HG03342 (cell line): Measurements from ENCODE around the gene CASP9.

Experiments
- ATAC-seq: cut with Tn5 transposase; IDR thresholded peaks from one replicate; pipeline ENCODE4 v1.9.1; 2021; ENCODE audit warnings: mild to moderate bottlenecking, moderate library complexity; ENCODE audit not compliant: unreplicated experiment

Gene CASP9

DNA sequence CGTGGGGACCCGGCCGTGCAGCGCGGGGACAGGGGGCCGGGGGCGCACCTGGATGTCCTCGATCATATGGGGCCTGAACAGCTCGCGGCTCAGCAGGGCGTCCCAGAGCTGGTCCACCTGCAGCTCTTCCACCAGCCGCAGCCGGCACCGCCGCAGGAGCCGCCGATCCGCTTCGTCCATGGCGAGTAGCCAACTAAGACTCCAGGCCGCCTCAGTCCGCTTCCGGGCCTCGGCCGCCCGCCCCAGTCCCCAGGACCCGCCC lies at the start of gene CASP9:
TSS of gene CASP9 (minus strand) at position 195 of the 262 bp plus-strand sequence. CDS start at position 180, 15 bp downstream.
- no peak for ATAC-seq

DNA sequence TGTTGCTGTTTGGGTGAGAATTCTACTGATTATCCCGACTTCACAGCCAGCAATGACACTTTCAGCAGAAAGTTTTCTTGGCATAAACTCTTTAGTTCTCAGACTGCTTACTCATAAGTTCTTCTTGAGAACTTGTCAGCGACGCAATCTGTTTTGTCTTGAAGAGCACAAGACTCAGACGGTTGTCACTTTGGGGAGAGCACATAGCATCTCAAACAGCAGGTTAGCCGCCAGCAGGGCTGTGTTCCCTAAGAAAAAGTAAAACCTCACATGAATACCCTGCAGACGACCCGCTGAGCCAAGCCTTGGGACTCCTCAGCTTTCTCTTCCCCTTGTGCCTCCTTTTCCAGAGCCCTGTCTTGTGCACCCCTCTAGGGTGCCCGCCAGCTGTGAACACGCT lies 49.5 kb upstream of the CASP9 start:
- ATAC-seq: no peak

DNA sequence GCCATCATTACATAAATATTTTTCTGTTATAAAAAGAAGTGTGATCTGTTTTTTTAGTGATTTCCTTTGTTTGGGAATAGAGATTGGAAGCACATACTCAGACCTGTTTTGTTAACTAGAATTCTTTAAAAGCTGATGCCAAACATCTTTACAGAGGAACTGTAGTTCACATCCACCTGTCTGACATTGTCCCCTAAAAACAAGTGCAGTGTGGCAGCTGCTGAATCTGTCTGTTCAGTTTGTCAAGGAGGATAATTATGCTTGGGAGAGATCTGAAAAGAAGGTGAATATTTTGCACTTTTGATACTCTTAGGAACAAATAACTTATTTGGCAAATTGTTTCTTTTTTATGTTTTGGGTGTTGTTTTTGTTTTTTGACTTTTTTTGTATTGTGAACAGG lies 47.3 kb upstream of the CASP9 start:
- ATAC-seq: no peak

DNA sequence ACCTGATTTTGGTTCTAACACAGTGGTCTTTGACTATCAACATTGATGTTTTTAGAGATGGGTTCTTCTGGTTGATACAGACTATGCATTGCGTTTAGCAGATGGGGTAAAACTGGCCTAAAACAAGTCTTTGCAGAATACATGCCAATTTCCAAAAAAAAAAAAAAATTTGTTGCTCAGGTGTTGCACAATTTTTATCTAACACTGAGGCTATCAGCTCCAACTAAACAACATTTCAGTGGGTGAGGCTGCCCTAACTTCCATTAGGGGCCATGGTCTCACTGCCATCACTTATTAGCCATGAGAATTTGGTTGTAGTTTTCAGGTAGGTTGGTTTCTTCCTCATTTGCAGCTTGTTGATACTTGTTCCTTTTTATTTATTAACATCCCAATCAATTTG lies 46.8 kb upstream of the CASP9 start:
- no peak for ATAC-seq

DNA sequence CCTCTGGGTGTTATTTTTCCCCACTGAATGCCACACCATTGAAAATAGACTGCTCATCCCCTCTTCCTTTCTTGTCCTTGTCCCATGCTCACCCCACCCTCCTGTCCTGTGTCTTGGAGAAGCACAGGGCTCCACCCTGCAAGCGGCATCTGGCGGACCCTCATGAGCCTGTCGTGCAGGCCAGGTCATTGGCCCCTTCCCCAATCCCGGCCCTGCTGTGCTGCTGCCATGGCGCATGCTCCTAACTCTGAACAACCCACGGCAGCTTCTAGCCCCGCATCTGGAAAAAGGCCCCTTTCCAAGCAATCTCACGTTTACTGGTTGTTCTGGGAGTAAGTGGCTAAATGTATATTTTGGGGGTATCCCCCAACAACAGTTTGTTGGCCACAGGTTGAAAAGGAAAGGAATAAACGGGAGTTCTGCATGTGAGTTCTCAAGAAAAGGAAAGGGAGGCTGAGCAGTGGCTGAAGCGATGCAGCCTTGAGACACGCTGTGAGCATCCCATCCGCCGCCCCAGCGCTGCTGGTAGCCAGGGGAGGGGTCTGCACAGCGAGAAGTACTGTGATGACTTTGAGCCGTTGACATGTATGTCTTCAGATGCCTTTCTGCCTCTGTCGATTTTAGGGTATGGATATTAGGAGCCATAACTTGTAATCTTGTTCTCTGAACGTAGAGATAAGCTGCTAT lies 44.5 kb upstream of the CASP9 start:
- ATAC-seq: no peak

DNA sequence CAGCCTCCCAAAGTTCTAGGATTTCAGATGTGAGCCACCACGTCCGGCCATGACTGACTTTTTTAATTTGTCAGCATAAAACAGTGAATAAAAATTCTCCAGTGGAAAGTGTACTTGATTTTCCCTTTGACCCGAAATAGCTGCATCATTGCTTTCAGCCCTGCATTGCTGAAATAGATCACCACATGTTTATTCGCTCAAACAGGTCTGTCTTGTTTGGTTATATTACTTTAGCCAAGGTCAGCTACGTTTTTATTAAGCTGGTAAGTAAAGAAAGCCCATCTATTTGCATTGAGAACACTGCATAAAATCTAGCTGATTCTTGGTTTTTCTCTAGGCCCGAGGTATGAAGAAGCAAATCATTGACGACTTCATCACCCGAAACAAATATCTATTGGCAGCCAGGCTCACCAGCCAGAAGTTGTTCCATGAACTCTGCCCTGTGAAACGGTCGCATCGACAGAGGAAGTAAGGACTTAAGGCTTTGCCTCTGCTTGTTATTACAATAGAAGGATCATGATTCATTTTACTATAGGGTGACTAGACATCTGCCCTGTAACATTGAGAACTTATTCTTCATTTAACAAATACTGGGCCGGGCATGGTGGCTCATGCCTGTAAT lies 35.3 kb upstream of the CASP9 start:
- ATAC-seq: no peak

DNA sequence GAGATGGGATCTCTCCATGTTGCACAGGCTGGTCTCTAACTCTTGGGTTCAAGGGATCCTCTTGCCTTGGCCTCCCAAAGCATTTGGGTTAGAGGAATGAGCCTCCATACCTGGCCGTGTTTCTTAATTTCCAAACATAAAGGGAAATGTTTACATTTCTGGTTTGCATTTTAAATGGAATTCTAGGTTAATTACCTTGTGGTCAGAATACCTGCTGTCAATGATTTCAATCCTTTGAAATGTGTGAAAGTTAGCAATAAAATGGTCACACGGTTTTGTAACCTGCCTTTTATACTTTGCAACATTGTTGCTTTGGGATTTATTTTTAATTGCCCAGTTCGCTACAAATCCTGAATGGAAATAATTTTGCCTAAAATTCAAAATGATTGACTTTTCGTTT lies 34.5 kb upstream of the CASP9 start:
- ATAC-seq: no peak

DNA sequence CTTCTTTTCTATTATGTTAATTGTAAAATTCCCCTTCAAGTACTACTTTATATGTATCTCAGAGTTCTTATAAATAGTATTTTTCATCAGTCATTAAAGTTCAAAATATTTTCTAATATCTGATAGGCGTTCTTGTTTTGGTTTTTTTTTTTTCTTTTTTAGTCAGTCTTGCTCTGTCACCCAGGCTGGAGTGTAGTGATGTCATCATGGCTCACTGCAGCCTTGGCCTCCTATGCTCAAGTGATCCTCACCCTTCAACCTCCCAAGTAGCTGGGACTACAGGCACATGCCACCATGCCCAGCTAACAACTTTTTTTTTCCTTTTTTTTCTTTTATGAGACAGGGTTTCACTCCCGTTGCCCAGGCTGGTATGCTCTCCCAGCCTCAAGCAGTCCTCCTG lies 33.6 kb upstream of the CASP9 start:
- ATAC-seq: no peak

DNA sequence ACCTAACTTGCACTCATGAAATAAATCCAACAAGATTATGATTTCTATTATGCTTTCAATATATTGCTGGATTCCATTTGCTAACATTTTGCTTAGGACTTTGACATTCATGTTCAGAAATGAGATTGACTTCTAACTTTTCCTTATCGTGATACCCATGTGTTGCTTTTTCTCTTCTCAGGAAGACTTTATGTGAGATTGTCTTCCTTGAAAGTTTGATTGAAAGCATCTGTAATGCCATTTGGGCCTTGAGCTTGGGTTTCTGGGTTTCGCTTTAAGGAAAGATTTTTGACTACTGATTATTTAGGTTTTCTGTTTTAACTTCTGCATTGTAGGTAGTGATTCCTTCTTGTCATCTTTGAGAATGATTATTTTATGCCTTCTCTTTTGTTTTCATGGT lies 33.0 kb upstream of the CASP9 start:
- ATAC-seq: no peak

DNA sequence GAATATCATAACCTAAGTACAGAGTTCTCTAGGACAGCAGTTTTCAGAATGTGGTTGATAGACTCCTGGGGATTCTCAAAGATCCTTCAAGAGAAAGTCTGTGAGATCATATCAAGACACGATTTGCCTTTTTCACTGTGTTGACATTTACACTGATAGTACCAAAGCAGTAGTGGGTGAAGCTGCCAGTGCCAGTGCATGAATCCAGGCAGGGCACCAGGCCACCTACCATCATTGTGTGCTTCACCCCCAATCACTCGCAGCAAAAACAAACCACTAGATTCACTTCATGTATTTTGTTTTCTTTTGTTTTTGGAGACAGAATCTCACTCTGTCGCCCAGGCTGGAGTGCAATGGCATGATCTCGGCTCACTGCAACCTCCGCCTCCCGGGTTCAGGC lies 26.6 kb upstream of the CASP9 start:
- ATAC-seq: no peak

DNA sequence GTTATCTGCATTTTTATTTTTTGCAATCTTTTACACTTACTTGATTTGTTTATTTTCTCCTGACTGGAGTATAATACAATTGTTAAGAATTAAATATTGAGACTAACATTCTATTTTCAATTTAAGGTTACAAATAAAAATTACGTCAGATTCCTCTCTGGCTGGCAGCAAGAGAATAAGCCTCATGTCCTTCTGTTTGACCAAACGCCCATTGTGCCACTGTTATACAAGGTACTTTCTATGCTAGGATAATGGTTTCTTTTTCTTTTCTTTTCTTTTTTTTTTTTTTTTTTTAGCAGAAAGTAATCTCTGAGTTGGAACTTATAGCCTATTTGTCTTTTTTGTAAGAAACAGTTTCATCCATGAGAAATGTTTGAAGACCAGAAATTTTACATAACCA lies 22.6 kb upstream of the CASP9 start:
- no peak for ATAC-seq

DNA sequence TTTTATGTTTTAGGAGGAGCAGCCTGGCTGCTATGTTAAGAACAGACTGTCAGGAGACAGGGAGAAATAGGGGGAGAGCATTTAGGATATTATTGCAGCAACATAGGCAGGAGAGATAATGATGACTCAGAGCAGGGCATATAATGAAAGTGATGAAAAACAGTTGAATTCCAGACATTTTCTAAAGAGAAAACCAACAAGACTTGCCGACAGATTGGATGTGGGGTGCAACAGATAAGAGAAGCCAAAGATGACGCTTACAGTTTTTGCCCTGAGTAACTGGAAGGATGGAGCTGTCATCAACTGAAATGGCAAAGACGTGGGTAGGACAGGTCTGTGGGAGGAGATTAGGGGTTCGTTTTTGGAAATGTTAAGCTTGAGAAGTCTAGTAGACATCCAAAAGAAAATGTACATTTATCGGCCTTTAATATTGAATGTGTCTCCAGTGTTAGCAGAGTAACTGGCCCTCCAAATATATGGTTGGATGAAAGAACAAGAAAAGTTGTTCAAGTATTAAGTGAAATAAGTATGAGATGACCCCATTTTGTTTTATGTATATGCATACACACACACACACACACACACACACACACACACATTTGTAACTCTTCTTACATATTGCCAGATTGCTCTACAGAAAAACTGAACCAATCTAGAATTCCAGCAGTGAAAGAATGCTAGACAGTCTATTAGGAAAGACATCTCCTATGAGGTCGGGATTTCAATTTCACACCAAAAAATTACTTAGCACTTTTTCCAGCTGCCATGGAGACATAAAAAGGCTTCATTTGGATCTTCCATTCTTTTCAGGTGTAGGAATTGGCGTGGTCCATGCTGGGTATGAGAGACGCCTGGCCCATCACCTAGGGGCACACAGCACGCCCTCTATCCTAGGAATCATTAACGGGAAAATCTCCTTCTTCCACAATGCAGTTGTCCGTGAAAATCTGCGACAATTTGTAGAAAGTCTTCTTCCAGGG lies 19.9 kb upstream of the CASP9 start:
- ATAC-seq: no peak

DNA sequence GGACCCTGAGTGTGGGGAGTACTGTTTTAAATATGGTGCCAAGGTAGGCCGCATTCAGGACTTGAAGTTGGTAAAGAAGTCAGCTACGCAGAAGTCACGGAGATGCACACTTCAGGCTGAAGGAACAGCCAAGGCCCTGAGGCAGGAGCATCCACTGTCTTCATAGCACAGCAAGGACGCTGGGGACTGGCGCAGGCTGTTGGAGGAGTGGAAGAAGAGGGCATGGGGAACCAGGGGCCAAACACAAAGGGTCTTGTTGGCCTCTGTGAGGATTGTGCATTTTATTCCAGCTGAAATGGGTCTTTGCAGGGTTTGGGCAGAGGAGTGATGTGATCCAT lies 19.2 kb upstream of the CASP9 start:
- ATAC-seq: no peak

DNA sequence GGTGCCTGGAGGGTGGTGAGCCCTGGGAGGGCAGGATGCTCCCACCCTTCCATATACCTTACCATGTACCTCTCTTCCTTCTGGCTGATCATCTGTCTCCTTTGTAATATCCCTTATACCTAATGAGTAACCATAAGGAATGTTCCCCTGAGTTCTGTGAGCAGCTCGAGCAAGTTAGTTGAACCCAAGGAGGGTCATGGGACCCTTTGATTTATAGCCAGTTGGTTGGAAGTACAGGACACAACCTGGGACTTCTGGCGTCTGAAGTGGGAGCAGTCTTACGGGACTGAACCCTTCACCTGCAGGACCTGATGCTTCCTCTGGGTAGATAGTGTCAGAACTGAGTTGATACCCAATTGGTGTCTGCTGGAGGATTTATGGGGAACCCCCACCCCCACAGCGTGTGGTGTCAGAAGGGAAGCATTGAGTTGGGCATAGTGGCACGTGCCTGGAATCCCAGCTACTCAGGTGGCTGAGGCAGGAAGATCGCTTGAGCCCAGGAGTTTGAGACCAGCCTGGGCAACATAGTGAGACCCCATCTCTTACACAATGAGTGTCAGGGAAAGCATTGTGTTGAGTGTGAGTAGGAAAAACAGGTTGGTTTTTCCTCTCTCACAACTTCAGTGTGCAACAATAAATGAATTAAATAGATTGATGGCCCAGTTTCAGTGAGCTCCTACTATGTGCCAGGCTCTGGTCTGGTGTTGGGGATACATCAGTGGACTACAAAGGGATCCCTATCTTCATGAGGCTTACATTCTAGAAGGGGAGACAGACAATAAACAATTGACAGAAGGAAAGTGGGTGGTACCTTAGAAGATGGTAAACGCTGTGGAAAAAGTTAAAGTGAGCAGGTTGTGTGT lies 18.6 kb upstream of the CASP9 start:
- no peak for ATAC-seq

DNA sequence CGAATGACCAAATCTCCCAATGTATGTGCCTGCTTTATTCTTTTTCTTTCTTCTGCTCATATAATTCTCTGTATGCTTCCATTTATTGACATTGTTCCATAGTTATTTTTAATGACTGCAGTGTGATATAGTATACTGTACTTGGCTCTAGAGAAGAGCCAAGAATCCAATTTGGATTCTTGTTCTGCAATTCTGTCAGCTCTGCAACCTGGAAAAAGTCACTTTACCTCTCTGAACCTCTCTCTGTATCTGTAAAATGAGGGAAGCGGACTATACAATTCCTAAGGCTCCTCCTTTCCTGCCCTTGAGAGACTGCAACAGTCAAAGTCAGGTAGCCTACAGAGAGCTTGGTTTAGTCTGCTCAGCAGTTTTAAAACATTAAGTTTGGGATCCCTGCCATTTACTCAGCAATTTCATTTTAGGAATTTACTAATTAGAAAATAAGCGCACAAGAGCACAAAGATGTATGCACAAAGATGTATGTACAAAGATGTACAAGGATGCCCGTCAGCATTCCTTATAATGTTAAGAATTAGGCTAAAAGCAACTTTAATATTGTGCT lies 17.3 kb upstream of the CASP9 start:
- no peak for ATAC-seq

DNA sequence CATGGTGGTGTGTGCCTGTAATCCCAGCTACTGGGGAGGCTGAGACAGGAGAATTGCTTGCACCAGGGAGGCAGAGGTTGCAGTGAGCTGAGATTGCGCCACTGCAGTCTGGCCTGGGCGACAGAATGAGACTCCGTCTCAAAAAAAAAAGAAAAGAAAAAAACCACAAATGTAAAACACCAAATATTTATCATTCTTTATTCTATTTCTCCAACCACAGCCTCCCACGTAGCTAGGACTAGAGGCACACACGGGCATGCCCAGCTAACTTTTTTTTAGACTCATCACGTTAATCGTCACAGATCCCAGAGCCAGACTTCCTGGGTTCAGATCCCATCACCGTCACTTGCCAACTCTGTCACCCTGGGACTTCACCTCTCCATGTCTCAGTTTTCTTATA lies 16.2 kb upstream of the CASP9 start:
- no peak for ATAC-seq

DNA sequence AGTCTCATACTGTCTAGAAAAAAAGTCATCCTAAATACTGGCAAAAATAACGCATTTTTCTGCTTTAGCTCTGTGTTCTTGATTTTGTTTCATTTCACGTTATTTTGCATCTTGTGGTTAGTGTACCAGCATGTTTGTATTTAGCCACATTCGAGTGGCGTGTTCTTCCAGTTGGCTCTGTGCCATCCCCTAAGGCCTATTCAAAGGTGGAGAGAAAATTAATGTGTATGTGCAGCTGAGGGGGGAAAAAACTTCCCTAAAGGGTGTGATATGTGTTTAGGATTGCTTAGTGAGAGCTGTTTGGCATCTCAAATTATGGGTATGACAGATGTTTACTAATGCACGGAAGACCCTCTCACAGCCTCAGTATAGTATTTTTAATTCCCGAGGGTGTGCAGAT lies 14.8 kb upstream of the CASP9 start:
- ATAC-seq: no peak

DNA sequence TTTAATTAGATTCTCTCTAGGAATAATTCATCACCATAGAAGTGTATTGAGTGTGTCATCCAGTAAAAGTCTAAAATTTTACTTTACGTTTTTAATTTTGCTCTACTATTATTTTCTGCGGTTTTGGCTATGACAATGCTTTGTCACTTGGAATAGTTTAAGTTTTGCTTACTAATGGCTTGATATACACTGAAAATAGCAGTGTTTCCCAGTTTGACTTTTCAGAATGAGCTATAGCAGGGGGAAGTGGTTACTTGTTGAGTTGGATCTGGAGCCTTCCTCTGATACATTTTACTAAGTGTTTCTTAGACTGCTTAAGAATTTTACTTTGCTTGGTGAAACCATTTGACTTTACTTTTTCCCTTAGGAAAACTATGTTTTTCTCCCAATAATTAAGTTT lies 7.7 kb upstream of the CASP9 start:
- no peak for ATAC-seq

DNA sequence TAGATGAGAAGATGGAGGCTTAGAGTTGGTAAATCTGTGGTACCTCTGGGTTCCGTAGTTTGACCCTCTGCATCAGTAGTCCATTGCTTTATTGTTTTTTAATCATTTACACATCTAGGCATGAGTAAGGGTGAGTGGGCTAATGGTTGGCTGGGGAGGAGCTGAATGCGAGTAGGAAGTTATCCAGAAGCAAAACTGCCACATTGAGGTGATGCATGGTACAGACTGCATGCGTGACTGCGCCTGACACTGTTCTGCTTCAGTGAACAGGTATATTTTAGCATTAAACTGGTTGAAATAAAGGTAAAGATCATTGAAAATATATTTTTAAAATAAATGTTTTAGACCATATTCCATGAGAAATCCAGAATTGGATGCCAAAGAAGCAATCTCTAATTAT lies 7.0 kb upstream of the CASP9 start:
- no peak for ATAC-seq

DNA sequence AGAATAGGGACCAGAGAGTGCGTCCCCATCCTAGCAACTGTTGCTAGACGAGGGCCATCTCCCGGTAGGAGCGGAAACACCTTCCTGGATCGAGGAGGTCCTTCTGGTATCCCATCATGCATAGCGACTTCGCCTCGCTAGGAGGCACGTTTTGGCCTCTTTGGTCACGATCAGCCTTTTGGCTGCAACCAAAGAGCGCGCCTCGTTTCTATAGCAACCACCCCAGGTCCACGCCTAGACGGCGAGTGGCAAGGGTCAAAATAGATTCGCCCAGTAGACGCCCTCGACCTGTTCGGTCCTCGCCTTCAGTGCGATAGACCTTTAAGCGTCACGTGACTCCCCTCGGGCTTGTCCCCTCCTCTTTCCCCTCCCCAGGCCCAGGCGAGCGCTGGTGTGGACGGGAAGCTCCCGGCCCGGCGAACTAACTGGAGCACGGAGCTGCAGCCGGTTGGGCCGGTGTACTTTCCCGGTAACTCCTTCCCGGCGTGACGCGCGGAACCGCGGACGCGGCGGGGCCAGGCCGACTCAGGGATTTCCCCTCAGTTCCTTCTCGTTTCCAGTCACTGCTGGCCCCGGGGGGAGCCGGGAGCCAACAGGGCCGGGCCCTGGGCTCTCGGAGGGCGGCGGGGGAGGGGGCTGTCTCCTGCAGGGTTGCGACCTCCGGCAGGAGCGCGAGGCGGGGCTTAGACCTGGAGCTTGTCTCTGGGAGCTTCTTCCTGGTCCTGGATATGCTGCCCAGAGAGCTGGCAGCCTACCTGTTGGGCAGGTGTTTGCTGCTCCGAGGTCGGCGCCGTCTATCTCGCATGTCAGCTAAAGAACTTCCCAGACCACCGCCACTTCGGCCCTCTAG lies 2.7 kb upstream of the CASP9 start, which contains the start of gene DNAJC16:
TSS of gene DNAJC16 (plus strand) at position 359 of the 850 bp plus-strand sequence. CDS start 2,258 bp downstream, outside the sequence.
- ATAC-seq: peak; percentile 52
